ENCODE measurements around the gene LPCAT4.
"Not testable (repeated sequence)": the region's sequence is repeated elsewhere in the genome, so short reads cannot be mapped to it uniquely, and the experiment has no call there.

Gene LPCAT4
- long read RNA-seq, partial matches to known transcripts, result 8 of 25 reads
- long read RNA-seq, other reads (novel, unspliced or antisense), result 12 of 25 reads

- Histone ChIP-seq H3K27ac (replicated peaks) (peak within 1 kb of the TSS; percentile 87), H3K27me3 (ENCODE audit: insufficient read depth, poor library complexity, severe bottlenecking) (no peaks in the 10 kb centered on the region), H3K4me3 (replicated peaks; ENCODE audit: insufficient read depth, low read length) (peak within 1 kb of the TSS; percentile 97)
- DNase-seq (ENCODE audit: low read depth in 1 of 2, low spot score in 1 of 2), result peak; percentile 79 to 88
- TF ChIP-seq SPI1 (IDR thresholded peaks at IDR 0.05; ENCODE audit: borderline replicate concordance, low read depth) (no peak), POLR2AphosphoS5 (IDR thresholded peaks at IDR 0.05; ENCODE audit: low read depth) (peak; percentile 53), CTCF (IDR thresholded peaks at IDR 0.05; ENCODE audit: insufficient read depth, low read length) (peak; percentile 75)
Observed at GRCh38 chr15:34367101-34368081, at the start of gene LPCAT4. Gene LPCAT4, minus strand, starts transcription at chr15:34367196. Its CDS starts 96 bp downstream, at chr15:34367100.

- not testable (repeated sequence) for DNase-seq (ENCODE audit: low read depth in 1 of 2, low spot score in 1 of 2); H3K4me3 ChIP-seq (replicated peaks; ENCODE audit: insufficient read depth, low read length); H3K27ac ChIP-seq (replicated peaks)
Observed at GRCh38 chr15:34409511-34409910, 42.5 kb upstream of the LPCAT4 start.

GRCh38 chr15:34408973-34409372, 42.0 kb upstream of the LPCAT4 start:
- H3K27ac ChIP-seq (replicated peaks); H3K27me3 ChIP-seq (ENCODE audit: insufficient read depth, poor library complexity, severe bottlenecking); DNase-seq (ENCODE audit: low read depth in 1 of 2, low spot score in 1 of 2); H3K4me3 ChIP-seq (replicated peaks; ENCODE audit: insufficient read depth, low read length): not testable (repeated sequence)

More at GRCh38 chr15:34409511-34409910, 42.5 kb upstream of the LPCAT4 start:
- not testable (repeated sequence) for H3K27me3 ChIP-seq (ENCODE audit: insufficient read depth, poor library complexity, severe bottlenecking)

GRCh38 chr15:34403899-34404298, 36.9 kb upstream of the LPCAT4 start:
- not testable (repeated sequence) for H3K27ac ChIP-seq (replicated peaks); H3K27me3 ChIP-seq (ENCODE audit: insufficient read depth, poor library complexity, severe bottlenecking); H3K4me3 ChIP-seq (replicated peaks; ENCODE audit: insufficient read depth, low read length); DNase-seq (ENCODE audit: low read depth in 1 of 2, low spot score in 1 of 2)

- not testable (repeated sequence) for DNase-seq (ENCODE audit: low read depth in 1 of 2, low spot score in 1 of 2); H3K27me3 ChIP-seq (ENCODE audit: insufficient read depth, poor library complexity, severe bottlenecking); H3K27ac ChIP-seq (replicated peaks); H3K4me3 ChIP-seq (replicated peaks; ENCODE audit: insufficient read depth, low read length)
Observed at GRCh38 chr15:34403160-34403598, 36.2 kb upstream of the LPCAT4 start.

GRCh38 chr15:34397637-34398259, 30.8 kb upstream of the LPCAT4 start:
- not testable (repeated sequence) for H3K27ac ChIP-seq (replicated peaks); H3K27me3 ChIP-seq (ENCODE audit: insufficient read depth, poor library complexity, severe bottlenecking); H3K4me3 ChIP-seq (replicated peaks; ENCODE audit: insufficient read depth, low read length)
- DNase-seq (ENCODE audit: low read depth in 1 of 2, low spot score in 1 of 2), result peak in 1 of 2 experiments; percentile 21

- not testable (repeated sequence) for H3K27me3 ChIP-seq (ENCODE audit: insufficient read depth, poor library complexity, severe bottlenecking); H3K4me3 ChIP-seq (replicated peaks; ENCODE audit: insufficient read depth, low read length); DNase-seq (ENCODE audit: low read depth in 1 of 2, low spot score in 1 of 2); H3K27ac ChIP-seq (replicated peaks)
Observed at GRCh38 chr15:34392981-34393380, 26.0 kb upstream of the LPCAT4 start.

- not testable (repeated sequence) for H3K27me3 ChIP-seq (ENCODE audit: insufficient read depth, poor library complexity, severe bottlenecking); H3K4me3 ChIP-seq (replicated peaks; ENCODE audit: insufficient read depth, low read length); DNase-seq (ENCODE audit: low read depth in 1 of 2, low spot score in 1 of 2); H3K27ac ChIP-seq (replicated peaks)
Observed at GRCh38 chr15:34389594-34390086, 22.6 kb upstream of the LPCAT4 start.

- H3K4me3 ChIP-seq (replicated peaks; ENCODE audit: insufficient read depth, low read length); H3K27me3 ChIP-seq (ENCODE audit: insufficient read depth, poor library complexity, severe bottlenecking); H3K27ac ChIP-seq (replicated peaks); DNase-seq (ENCODE audit: low read depth in 1 of 2, low spot score in 1 of 2): not testable (repeated sequence)
Observed at GRCh38 chr15:34381829-34382521, 15.0 kb upstream of the LPCAT4 start.

GRCh38 chr15:34380491-34380890, 13.5 kb upstream of the LPCAT4 start:
- H3K27ac ChIP-seq (replicated peaks); DNase-seq (ENCODE audit: low read depth in 1 of 2, low spot score in 1 of 2); H3K4me3 ChIP-seq (replicated peaks; ENCODE audit: insufficient read depth, low read length); H3K27me3 ChIP-seq (ENCODE audit: insufficient read depth, poor library complexity, severe bottlenecking): not testable (repeated sequence)
